Activated gamma-delta T cell treated with Interleukin-2 at 50 U/mL for 16 hours (primary cell): ENCODE results near the gene LAT.
"Not testable (repeated sequence)": the region's sequence is repeated elsewhere in the genome, so short reads cannot be mapped to it uniquely, and the experiment has no call there.

Source experiments
- DNase-seq: peaks from one replicate; pipeline ENCODE4 v3.0.0-alpha.2; 2020

LAT gene

GRCh38 chr16:28984619-28985135 lies at the start of gene LAT:
Gene LAT (plus strand): TSS chr16:28985052. CDS start chr16:28985418, 366 bp downstream.
- peak; percentile 85 for DNase-seq

- no peak for DNase-seq
These were observed 49.5 kb upstream of the LAT start for GRCh38 chr16:28935346-28935745.

- DNase-seq = peak; percentile 70
These were observed 48.7 kb upstream of the LAT start for GRCh38 chr16:28935924-28936783.

GRCh38 chr16:28936784-28937155 lies 48.1 kb upstream of the LAT start:
- DNase-seq = no peak

- DNase-seq = no peak
These were observed 47.5 kb upstream of the LAT start for GRCh38 chr16:28937222-28937876.

GRCh38 chr16:28938721-28939120 lies 46.1 kb upstream of the LAT start:
- DNase-seq = no peak

- not testable (repeated sequence) for DNase-seq
These were observed 45.0 kb upstream of the LAT start for GRCh38 chr16:28939825-28940224.

- DNase-seq = no peak
These were observed 41.6 kb upstream of the LAT start for GRCh38 chr16:28943281-28943680.

- no peak for DNase-seq
These were observed 38.2 kb upstream of the LAT start for GRCh38 chr16:28946681-28947080.

- peak; percentile 100 for DNase-seq
These were observed 34.0 kb upstream of the LAT start, which contains the start of gene NFATC2IP for GRCh38 chr16:28950648-28951409. Gene NFATC2IP (plus strand): TSS chr16:28950937. CDS start chr16:28951012, 75 bp downstream.

- no peak for DNase-seq
These were observed 33.4 kb upstream of the LAT start for GRCh38 chr16:28951410-28951943.

GRCh38 chr16:28958216-28958615 lies 26.6 kb upstream of the LAT start:
- DNase-seq = no peak

- no peak for DNase-seq
These were observed 26.0 kb upstream of the LAT start for GRCh38 chr16:28958836-28959235.

- DNase-seq = no peak
These were observed 20.8 kb upstream of the LAT start for GRCh38 chr16:28964072-28964471.

GRCh38 chr16:28964496-28964895 lies 20.4 kb upstream of the LAT start:
- no peak for DNase-seq

GRCh38 chr16:28967156-28967555 lies 17.7 kb upstream of the LAT start:
- no peak for DNase-seq

- DNase-seq = not testable (repeated sequence)
These were observed 15.2 kb upstream of the LAT start for GRCh38 chr16:28969696-28970095.

GRCh38 chr16:28974007-28974436 lies 10.8 kb upstream of the LAT start:
- DNase-seq = no peak

GRCh38 chr16:28974437-28975157 lies 10.3 kb upstream of the LAT start, which contains the start of gene SPNS1:
Gene SPNS1 (plus strand): TSS chr16:28974778. CDS start chr16:28975152, 374 bp downstream.
- DNase-seq = peak; percentile 89

GRCh38 chr16:28975158-28975599 lies 9.7 kb upstream of the LAT start:
- DNase-seq = no peak

GRCh38 chr16:28977703-28978662 lies 6.9 kb upstream of the LAT start:
- DNase-seq = no peak
